IPS-20b (cell line): ENCODE data around the gene NUP62.
"Not testable (repeated sequence)": the region's sequence is repeated elsewhere in the genome, so short reads cannot be mapped to it uniquely, and the experiment has no call there.

Source experiments
- H3K27ac ChIP-seq: one replicate; pipeline ENCODE4 v1.5.1; 2013; ENCODE audit warnings: low read length
- H3K27me3 ChIP-seq: 2 replicates; pipeline ENCODE4 v1.6.1; 2013; ENCODE audit warnings: mild to moderate bottlenecking, low read length, inconsistent platforms; ENCODE audit not compliant: insufficient read depth
- H3K36me3 ChIP-seq: 2 replicates; pipeline ENCODE4 v1.6.1; 2013; ENCODE audit warnings: low read depth, mild to moderate bottlenecking, inconsistent platforms, low read length, moderate library complexity; ENCODE audit not compliant: insufficient read depth
- H3K4me1 ChIP-seq: 2 replicates; pipeline ENCODE4 v1.6.1; 2013; ENCODE audit warnings: mild to moderate bottlenecking, control low read depth, inconsistent platforms, low read length, moderate library complexity; ENCODE audit not compliant: insufficient read depth
- H3K4me3 ChIP-seq: 2 replicates; pipeline ENCODE4 v1.5.1; 2013; ENCODE audit warnings: mild to moderate bottlenecking, low read length, inconsistent platforms
- H3K9ac ChIP-seq: 2 replicates; pipeline ENCODE4 v1.6.1; 2013; ENCODE audit warnings: low read depth, mild to moderate bottlenecking, inconsistent platforms, low read length, moderate library complexity
- H3K9me3 ChIP-seq: 2 replicates; pipeline ENCODE4 v1.6.1; 2013; ENCODE audit warnings: mild to moderate bottlenecking, low read depth, low read length, inconsistent platforms; ENCODE audit not compliant: insufficient read depth

Gene NUP62

DNA sequence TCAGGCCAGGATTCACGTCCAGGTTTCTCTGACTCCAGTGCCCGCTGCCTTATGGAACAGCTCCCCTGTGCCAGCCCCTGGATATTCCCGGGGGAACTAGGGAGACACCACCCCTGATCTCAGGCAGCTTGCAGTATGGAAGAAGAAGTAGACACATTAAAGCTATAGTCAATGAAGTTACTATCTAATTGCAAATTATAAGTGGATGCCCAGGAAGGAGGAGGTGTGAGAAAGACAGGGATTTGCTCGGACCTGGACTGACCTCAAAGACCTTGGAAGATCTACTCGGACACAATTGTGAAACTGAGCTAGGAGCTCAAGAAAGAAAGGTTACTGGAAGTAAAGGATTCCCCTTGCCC, 21.3 kb upstream of the NUP62 start:
- H3K27me3 ChIP-seq: no peaks in the 10 kb centered on the region

DNA sequence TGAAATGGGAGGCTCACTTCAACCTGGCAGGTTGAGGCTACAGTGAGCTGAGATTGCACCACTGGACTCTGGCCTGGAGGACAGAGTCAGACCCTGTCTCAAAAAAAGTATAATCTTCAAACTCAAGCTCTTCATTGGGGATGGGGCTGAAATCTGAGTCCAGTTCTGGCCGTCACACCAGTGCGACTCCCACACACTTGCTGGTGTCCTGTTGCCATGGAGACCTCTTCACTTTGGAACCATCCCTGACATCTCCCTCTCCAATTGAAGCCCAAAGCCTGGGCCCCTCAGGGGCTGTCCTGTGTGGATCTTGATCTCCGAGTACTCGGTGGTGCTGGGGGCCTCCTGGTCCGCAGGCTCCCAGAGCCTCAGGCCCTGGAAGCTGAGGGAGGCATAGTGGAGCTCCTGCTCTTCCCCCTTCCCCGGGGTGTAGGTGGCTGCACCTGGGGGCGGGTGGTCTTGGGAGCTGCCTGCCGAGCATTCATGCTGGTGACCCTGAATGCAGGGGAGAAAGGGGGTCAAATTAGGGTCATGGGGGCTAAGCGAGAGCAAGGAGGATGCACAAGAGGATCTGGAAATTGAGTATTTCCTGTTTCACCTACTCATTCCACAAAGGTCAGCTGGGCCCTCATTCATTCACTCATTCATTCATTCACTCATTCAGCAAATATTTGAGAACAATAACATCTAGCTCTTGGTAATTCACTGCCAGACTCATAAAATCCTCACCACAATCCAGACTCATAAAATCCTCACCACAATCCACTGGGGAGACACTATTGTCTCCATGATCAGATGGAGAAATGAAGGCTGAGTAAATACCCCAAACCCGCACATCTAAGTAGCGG, 20.7 kb upstream of the NUP62 start:
- H3K4me3 ChIP-seq: no peak overlapping the region
- no peaks in the 10 kb centered on the region for H3K9me3 ChIP-seq
- peaks cover 9% of the 10 kb centered on the region for H3K4me1 ChIP-seq
- no peaks in the 10 kb centered on the region for H3K27me3 ChIP-seq
- no peak overlapping the region for H3K27ac ChIP-seq
- H3K9ac ChIP-seq: no peak overlapping the region
- H3K36me3 ChIP-seq: no peaks in the 10 kb centered on the region

More for the DNA sequence above, 21.3 kb upstream of the NUP62 start:
- Histone ChIP-seq H3K4me1 (peaks cover 9% of the 10 kb centered on the region), H3K9ac (no peak overlapping the region), H3K27ac (no peak overlapping the region), H3K9me3 (no peaks in the 10 kb centered on the region), H3K4me3 (no peak overlapping the region), H3K36me3 (no peaks in the 10 kb centered on the region)

DNA sequence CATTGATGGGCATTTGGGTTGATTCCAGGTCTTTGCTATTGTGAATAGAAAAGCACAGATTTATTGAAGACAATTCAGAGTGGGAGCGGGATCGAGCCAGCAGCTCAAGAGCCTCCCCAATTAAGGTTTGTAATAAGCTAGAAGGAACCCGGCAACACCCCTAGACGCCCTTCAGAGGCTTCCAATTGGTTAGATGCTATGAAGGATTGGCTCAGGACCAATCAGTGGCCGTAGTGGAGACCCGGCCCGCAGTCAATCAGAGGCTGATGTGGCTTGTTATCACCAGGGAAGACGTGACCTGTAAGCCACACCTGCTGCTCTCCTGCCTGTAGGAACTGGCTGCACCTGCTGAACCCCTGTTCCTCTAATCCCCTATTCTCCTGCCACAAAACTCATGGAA, 17.1 kb upstream of the NUP62 start:
- H3K36me3 ChIP-seq: no peaks in the 10 kb centered on the region
- no peak overlapping the region for H3K27ac ChIP-seq
- H3K4me3 ChIP-seq: no peak overlapping the region
- H3K27me3 ChIP-seq: no peaks in the 10 kb centered on the region
- H3K9me3 ChIP-seq: no peaks in the 10 kb centered on the region
- no peak overlapping the region for H3K9ac ChIP-seq
- no peaks in the 10 kb centered on the region for H3K4me1 ChIP-seq

DNA sequence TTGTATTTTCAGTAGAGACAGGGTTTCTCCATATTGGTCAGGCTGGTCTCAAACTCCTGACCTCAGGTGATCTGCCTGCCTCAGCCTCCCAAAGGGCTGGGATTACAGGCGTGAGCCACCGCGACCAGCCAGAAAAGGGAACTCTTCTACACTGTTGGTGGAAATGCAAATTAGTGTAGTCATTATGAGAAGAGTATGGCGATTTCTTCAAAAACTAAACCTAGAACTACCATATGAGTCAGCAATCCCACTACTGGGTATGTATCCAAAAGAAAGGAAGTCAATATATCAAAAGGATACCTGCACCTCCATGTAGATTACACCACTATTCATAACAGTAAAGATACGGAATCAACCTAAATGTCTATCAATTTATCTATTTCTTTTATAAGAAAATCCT, 15.3 kb upstream of the NUP62 start:
- H3K9me3 ChIP-seq, H3K36me3 ChIP-seq, H3K27me3 ChIP-seq, H3K9ac ChIP-seq, H3K4me1 ChIP-seq, H3K27ac ChIP-seq, H3K4me3 ChIP-seq: not testable (repeated sequence)

DNA sequence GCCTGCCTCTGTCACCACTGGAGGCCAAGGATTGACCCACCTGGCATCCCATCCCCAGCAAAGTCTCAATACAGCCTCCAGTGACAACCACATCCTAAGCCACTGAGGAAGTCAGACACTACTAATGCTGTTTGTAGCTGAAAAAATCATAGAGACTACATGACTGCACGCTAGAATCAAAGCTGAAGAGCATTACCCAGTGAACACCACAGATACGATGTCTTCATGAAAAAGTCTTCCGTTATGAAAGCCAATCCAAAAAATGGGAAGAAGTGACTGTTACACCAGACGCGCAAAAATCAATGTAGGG, 11.1 kb upstream of the NUP62 start:
- Histone ChIP-seq H3K27me3 (peaks cover 5% of the 10 kb centered on the region; the same call in 1 of the 2 replicates), H3K9me3 (no peaks in the 10 kb centered on the region), H3K9ac (no peak overlapping the region), H3K4me1 (no peaks in the 10 kb centered on the region), H3K4me3 (no peak overlapping the region), H3K36me3 (no peaks in the 10 kb centered on the region), H3K27ac (no peak overlapping the region)

DNA sequence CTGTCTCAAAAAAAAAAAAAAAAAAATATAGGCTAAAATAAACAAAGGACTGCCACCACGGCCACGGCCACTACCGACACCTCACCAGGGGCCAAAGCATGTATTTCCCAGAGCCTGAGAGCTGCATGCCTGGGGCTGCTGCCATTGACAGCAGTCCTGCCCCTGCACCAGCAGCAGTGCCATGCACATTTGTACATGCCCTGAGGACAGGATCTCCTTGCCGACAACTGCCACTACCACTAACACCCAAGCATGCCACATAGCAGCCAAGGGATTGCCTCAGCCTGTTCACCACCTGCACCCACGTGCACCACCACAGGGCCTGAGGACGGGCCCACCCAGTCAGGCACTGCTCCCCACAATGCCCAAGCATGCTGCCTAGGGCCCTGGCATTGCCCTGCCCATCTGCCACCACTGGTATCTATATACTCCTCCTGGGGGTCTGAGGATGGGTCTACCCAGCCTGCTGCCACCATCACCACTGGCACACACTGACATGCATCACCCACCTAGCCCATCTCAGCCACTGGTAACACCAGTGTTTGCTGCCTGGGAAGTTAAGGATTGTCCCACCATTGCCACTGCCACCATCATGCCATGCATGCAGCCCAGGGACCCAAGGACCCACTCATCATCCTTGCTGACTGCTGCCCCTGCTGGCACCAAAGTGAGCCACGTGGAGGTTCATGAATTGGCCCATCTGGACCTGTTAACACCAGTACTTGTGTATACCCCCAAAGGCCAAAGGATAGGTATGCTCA, 10.6 kb upstream of the NUP62 start:
- Histone ChIP-seq H3K9ac (no peak overlapping the region), H3K4me3 (no peak overlapping the region), H3K27ac (no peak overlapping the region), H3K9me3 (no peaks in the 10 kb centered on the region), H3K4me1 (no peaks in the 10 kb centered on the region), H3K27me3 (peaks cover 5% of the 10 kb centered on the region; the same call in 1 of the 2 replicates), H3K36me3 (no peaks in the 10 kb centered on the region)

DNA sequence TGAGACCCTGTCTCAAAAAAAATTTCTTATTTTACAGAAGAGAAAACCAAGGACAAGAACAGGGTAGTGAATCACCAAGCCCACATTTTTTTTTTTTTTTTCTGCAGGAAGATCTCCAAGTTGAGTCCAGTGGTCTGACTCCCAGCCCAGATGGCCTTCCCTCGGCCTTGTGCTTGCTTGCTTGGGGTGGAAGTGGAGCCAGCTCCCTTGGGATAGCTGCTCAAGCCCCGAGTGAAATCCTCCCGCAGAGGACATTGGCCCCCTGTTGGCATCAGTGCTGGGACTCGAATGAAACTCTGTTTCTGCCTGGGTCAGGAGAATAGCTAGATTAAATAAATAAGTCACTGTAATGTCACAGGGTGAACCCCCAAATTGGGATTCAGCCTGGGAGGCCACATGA, 9.4 kb upstream of the NUP62 start:
- Histone ChIP-seq H3K36me3 (no peaks in the 10 kb centered on the region), H3K9ac (no peak overlapping the region), H3K27ac (no peak overlapping the region), H3K9me3 (no peaks in the 10 kb centered on the region), H3K4me3 (no peak overlapping the region), H3K4me1 (no peaks in the 10 kb centered on the region), H3K27me3 (peaks cover 5% of the 10 kb centered on the region; the same call in 1 of the 2 replicates)

DNA sequence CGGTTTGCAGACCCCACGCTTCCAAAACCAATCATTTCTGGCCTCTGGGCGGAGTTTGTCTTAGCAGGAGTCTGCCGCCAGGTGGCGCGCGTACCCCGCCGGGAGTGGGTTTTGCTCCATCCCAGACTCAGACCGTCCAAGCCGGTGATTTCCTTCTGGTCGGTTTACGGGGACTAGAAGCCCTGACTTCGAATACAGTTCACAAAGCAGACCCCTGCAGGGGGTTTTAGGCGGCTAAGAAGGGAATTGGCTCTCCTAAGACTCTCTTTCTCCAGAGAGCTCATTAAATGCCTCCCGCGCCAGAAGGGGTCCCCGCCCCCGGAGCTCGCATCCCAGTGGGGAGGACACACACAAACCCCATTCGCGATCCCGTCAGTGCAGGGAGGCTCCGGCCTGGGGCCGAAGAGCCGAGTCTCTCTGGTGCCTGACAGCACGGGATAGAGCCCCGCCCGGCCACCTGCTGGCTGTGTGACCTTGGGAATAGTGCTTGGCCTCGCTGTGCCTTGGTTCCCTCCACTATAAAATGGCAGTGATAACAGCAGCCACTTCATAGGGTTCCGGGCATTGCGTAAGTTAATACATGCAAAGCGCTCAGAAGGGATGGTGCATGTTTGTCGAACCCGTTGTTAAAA, 8.6 kb upstream of the NUP62 start:
- no peaks in the 10 kb centered on the region for H3K4me1 ChIP-seq
- H3K4me3 ChIP-seq: peak overlapping the region; percentile 27; the same call in 1 of the 2 replicates
- peaks cover 5% of the 10 kb centered on the region; the same call in 1 of the 2 replicates for H3K27me3 ChIP-seq
- no peak overlapping the region for H3K9ac ChIP-seq
- no peak overlapping the region for H3K27ac ChIP-seq
- H3K9me3 ChIP-seq: no peaks in the 10 kb centered on the region
- no peaks in the 10 kb centered on the region for H3K36me3 ChIP-seq

DNA sequence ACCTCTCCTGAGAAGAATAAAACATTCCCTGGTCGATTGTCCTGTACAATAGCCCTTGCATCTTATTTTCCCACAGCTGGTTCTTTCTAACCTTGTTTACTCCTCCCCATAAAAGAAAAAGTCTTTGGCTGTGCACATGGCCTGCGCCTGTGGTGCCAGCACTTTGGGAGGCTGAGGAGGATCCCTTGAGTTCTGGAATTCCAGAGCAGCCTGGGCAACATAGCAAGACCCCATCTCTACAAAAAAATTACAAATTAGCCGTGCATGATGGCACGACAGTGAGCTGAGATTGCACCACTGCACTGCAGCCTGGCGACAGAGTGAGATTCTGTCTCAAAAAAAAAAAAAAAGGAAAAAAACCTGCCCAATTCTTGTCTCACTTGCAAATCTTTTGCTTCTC, 7.2 kb upstream of the NUP62 start:
- peaks cover 5% of the 10 kb centered on the region; the same call in 1 of the 2 replicates for H3K27me3 ChIP-seq
- H3K9ac ChIP-seq: no peak overlapping the region
- no peaks in the 10 kb centered on the region for H3K4me1 ChIP-seq
- no peaks in the 10 kb centered on the region for H3K36me3 ChIP-seq
- H3K9me3 ChIP-seq: no peaks in the 10 kb centered on the region
- no peak overlapping the region for H3K27ac ChIP-seq
- H3K4me3 ChIP-seq: no peak overlapping the region

DNA sequence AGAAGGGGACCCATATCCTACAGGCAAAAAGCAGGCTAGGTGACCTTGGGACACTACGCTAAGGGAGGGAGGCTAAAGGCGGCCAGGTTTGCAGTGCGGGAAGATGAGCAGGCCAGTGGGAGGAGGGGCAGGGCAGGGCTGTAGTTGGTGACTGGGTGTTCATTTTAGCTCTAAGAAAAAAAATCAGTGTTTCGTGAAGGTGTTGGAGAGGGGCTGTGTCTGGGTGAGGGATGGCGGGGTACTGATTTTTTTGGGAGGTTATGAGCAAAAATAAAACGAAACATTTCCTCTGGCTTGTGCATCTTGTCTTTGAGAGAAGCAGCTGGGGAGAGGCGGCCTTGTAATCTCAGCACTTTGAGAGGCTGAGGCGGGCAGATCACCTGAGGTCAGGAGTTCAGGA, 4.3 kb upstream of the NUP62 start:
- Histone ChIP-seq H3K4me3 (no peak overlapping the region), H3K36me3 (no peaks in the 10 kb centered on the region), H3K4me1 (no peaks in the 10 kb centered on the region), H3K27me3 (peaks cover 5% of the 10 kb centered on the region; the same call in 1 of the 2 replicates), H3K9ac (no peak overlapping the region), H3K9me3 (no peaks in the 10 kb centered on the region), H3K27ac (no peak overlapping the region)

DNA sequence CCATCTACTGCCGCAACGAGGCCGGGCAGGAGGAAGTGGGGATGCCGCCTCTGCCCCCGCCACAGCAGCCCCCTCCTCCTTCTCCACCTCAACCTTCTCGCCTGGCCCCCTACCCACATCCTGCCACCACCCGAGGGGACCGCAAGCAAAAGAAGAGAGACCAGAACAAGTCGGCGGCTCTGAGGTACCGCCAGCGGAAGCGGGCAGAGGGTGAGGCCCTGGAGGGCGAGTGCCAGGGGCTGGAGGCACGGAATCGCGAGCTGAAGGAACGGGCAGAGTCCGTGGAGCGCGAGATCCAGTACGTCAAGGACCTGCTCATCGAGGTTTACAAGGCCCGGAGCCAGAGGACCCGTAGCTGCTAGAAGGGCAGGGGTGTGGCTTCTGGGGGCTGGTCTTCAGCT, 3.4 kb upstream of the NUP62 start:
- H3K27ac ChIP-seq: no peak overlapping the region
- H3K36me3 ChIP-seq: peaks cover 3% of the 10 kb centered on the region
- no peak overlapping the region for H3K4me3 ChIP-seq
- H3K9me3 ChIP-seq: no peaks in the 10 kb centered on the region
- no peak overlapping the region for H3K9ac ChIP-seq
- H3K4me1 ChIP-seq: peaks cover 2% of the 10 kb centered on the region; the same call in 1 of the 2 replicates
- peaks cover 5% of the 10 kb centered on the region; the same call in 1 of the 2 replicates for H3K27me3 ChIP-seq
